ENCODE results near the gene RBM23.
A peak's percentile ranks its signal among the peaks of the same experiment; 100 is the strongest.

RBM23 gene

GRCh38 chr14:22886500-22887259 lies 32.3 kb downstream of the RBM23 start:
- peak overlapping the region; percentile 76 for H3K9ac ChIP-seq (ENCODE audit: insufficient read length, low read depth)
- TF ChIP-seq YY1 (IDR thresholded peaks at IDR 0.05; ENCODE audit: insufficient read depth, insufficient read length): no peak
- TF ChIP-seq ZNF274 (IDR thresholded peaks at IDR 0.05; ENCODE audit: low read depth, low read length): no peak
- no peak for TF ChIP-seq SUZ12 (IDR thresholded peaks at IDR 0.05; ENCODE audit: extremely low read depth, insufficient read depth, insufficient read length)
- peak; percentile 28 for DNase-seq (ENCODE audit: low read depth, low spot score)
- H3K4me3 ChIP-seq (ENCODE audit: insufficient read length, low read depth): peak overlapping the region; percentile 62
- no peaks in the 10 kb centered on the region for H3K9me3 ChIP-seq (ENCODE audit: insufficient read depth, low read length)
- H3K36me3 ChIP-seq (ENCODE audit: insufficient read depth, insufficient read length, low read length): no peaks in the 10 kb centered on the region
- peaks cover 22% of the 10 kb centered on the region for H3K27me3 ChIP-seq (ENCODE audit: insufficient read depth, insufficient read length)
- peaks cover 34% of the 10 kb centered on the region for H3K4me1 ChIP-seq (ENCODE audit: insufficient read depth, insufficient read length)

DNA sequence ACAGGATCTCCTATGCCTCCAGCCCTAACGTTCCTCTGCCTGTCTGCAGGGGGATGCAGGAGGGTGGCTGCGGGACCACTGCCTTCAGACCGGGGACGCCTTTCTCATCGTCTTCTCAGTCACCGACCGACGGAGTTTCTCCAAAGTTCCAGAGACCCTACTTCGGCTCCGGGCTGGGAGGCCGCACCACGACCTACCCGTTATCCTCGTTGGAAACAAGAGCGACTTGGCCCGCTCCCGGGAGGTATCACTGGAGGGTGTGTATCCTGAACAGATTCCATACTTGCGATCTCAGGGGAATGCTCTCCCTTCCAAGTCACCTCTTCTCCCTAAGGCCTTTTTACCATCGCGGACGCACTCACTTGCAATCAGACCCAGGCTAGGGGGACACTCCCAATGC lies 33.0 kb downstream of the RBM23 start:
- Histone ChIP-seq H3K4me1 (ENCODE audit: insufficient read depth, insufficient read length) (peaks cover 34% of the 10 kb centered on the region), H3K36me3 (ENCODE audit: insufficient read depth, insufficient read length, low read length) (no peaks in the 10 kb centered on the region), H3K4me3 (ENCODE audit: insufficient read length, low read depth) (peak overlapping the region; percentile 62), H3K27me3 (ENCODE audit: insufficient read depth, insufficient read length) (peaks cover 22% of the 10 kb centered on the region), H3K9ac (ENCODE audit: insufficient read length, low read depth) (peak overlapping the region; percentile 76), H3K9me3 (ENCODE audit: insufficient read depth, low read length) (no peaks in the 10 kb centered on the region)
- no peak for DNase-seq (ENCODE audit: low read depth, low spot score)
- TF ChIP-seq SUZ12 (IDR thresholded peaks at IDR 0.05; ENCODE audit: extremely low read depth, insufficient read depth, insufficient read length) (no peak), YY1 (IDR thresholded peaks at IDR 0.05; ENCODE audit: insufficient read depth, insufficient read length) (no peak), ZNF274 (IDR thresholded peaks at IDR 0.05; ENCODE audit: low read depth, low read length) (no peak)

DNA sequence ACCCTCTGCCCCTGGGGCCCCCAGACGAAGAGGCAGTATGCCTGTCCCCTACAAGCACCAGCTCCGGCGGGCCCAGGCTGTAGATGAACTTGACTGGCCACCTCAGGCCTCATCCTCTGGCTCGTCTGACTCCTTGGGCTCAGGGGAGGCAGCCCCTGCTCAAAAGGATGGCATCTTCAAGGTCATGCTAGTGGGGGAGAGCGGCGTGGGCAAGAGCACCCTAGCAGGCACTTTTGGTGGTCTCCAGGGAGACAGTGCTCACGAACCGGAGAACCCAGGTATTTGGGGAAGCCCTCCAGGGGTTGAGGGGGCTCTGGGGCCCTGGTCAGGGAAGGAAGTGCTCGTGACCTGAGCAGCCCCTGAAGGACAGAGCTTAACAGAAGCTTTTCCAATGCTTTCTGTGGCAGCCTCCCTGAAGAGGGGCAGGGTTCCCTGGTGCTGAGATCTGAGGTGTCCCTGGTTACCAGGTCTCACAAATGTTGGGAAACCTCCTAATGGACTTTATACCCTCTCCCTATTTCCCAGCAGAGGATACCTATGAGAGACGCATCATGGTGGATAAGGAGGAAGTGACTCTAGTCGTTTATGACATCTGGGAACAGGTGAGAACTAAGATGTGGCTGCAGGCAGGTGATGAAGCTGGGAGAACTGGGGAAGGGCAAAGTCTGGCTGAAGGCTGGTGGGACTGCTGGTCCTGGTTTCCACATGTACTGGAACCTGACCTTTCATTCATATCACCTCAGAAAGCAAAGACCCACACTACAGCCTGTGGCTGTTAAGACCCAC lies 34.0 kb downstream of the RBM23 start:
- H3K27me3 ChIP-seq (ENCODE audit: insufficient read depth, insufficient read length): peaks cover 22% of the 10 kb centered on the region
- H3K36me3 ChIP-seq (ENCODE audit: insufficient read depth, insufficient read length, low read length): no peaks in the 10 kb centered on the region
- H3K4me1 ChIP-seq (ENCODE audit: insufficient read depth, insufficient read length): peaks cover 34% of the 10 kb centered on the region
- no peak overlapping the region for H3K4me3 ChIP-seq (ENCODE audit: insufficient read length, low read depth)
- TF ChIP-seq YY1 (IDR thresholded peaks at IDR 0.05; ENCODE audit: insufficient read depth, insufficient read length) (no peak), ZNF274 (IDR thresholded peaks at IDR 0.05; ENCODE audit: low read depth, low read length) (no peak)
- H3K9me3 ChIP-seq (ENCODE audit: insufficient read depth, low read length): no peaks in the 10 kb centered on the region
- no peak overlapping the region for H3K9ac ChIP-seq (ENCODE audit: insufficient read length, low read depth)
- DNase-seq (ENCODE audit: low read depth, low spot score): no peak

DNA sequence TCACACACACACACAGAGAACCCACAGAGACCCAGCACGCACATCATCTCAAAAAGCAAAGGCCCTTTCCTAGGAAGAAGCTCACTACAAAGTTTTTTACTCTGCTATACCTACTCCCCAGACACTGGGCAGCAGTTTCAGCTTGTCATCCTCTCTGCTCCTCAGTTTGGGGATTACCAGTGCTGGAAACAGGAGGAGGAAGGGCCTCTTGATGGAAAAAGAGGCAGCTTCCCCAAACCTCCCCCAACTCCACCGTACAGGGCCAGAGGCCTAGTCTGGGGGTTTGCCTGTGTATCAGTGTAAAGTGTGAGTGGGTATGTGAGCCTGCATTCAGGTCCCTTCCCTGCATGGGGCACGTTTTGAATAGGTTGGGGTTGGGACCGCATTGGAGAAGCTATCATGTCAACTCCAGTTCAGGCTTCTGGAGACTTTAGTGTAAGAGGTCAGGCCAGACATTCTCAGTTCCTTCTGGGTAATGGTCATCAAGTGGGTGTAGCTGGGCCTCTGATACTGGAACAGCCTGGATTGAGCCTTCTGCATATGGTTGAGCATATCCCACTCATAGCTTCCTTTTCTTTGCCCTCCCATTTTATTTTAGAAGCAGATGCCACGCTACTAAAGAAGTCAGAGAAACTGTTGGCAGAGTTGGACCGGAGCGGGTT lies 34.7 kb downstream of the RBM23 start:
- Histone ChIP-seq H3K4me3 (ENCODE audit: insufficient read length, low read depth) (no peak overlapping the region), H3K9me3 (ENCODE audit: insufficient read depth, low read length) (no peaks in the 10 kb centered on the region), H3K27me3 (ENCODE audit: insufficient read depth, insufficient read length) (peaks cover 22% of the 10 kb centered on the region), H3K36me3 (ENCODE audit: insufficient read depth, insufficient read length, low read length) (no peaks in the 10 kb centered on the region), H3K9ac (ENCODE audit: insufficient read length, low read depth) (peak overlapping the region; percentile 59), H3K4me1 (ENCODE audit: insufficient read depth, insufficient read length) (peaks cover 34% of the 10 kb centered on the region)
- DNase-seq (ENCODE audit: low read depth, low spot score): no peak
- TF ChIP-seq ZNF274 (IDR thresholded peaks at IDR 0.05; ENCODE audit: low read depth, low read length): no peak
- no peak for TF ChIP-seq YY1 (IDR thresholded peaks at IDR 0.05; ENCODE audit: insufficient read depth, insufficient read length)
- TF ChIP-seq SUZ12 (IDR thresholded peaks at IDR 0.05; ENCODE audit: extremely low read depth, insufficient read depth, insufficient read length): no peak

DNA sequence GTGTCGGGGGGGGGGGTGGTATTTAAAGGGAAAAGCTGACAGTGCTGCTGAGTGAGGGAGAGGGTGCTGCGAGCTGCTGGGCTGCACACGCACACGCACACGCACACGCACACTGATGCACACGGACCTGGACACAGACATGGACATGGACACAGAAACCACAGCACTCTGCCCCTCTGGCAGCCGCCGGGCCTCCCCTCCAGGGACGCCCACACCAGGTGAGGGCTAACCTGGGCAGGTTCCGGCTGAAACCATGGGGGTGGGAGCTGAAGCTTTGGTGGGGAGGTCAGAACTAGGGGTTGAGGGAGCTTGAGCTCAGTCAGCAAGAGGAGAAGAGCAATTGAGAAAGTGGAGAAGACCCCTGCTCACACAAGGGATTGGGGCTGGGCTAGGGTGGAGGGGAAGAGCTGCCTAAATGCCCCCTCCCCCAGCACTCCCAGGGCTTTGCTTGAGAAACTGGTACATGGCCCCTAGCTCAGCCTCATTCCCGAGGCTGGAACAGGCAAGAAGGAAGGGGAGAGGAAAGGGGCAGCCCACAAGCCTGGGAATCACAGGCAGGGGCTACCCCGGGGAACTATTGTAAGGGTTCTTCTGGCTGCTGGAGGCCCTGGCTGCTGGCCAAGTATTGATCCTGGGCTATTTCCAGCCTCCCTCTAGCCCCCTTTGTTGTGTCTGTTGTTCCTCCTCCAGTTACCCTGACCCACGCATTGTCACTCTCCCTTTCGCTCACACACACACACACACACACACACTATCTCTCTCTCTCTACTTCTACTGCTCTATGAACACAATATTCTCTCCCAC lies 35.6 kb downstream of the RBM23 start, which contains the start of gene REM2:
Gene REM2, plus strand, starts transcription at position 50 of the 804 bp plus-strand sequence. Its CDS starts 66 bp downstream, at position 116.
- Histone ChIP-seq H3K9me3 (ENCODE audit: insufficient read depth, low read length) (no peaks in the 10 kb centered on the region), H3K9ac (ENCODE audit: insufficient read length, low read depth) (peak within 1 kb of the TSS; percentile 59), H3K4me1 (ENCODE audit: insufficient read depth, insufficient read length) (peaks cover 34% of the 10 kb centered on the region), H3K4me3 (ENCODE audit: insufficient read length, low read depth) (no peak within 1 kb of the TSS), H3K27me3 (ENCODE audit: insufficient read depth, insufficient read length) (peaks cover 22% of the 10 kb centered on the region), H3K36me3 (ENCODE audit: insufficient read depth, insufficient read length, low read length) (peaks cover 2% of the 10 kb centered on the region)
- TF ChIP-seq YY1 (IDR thresholded peaks at IDR 0.05; ENCODE audit: insufficient read depth, insufficient read length) (no peak), SUZ12 (IDR thresholded peaks at IDR 0.05; ENCODE audit: extremely low read depth, insufficient read depth, insufficient read length) (no peak)
- no peak for DNase-seq (ENCODE audit: low read depth, low spot score)

DNA sequence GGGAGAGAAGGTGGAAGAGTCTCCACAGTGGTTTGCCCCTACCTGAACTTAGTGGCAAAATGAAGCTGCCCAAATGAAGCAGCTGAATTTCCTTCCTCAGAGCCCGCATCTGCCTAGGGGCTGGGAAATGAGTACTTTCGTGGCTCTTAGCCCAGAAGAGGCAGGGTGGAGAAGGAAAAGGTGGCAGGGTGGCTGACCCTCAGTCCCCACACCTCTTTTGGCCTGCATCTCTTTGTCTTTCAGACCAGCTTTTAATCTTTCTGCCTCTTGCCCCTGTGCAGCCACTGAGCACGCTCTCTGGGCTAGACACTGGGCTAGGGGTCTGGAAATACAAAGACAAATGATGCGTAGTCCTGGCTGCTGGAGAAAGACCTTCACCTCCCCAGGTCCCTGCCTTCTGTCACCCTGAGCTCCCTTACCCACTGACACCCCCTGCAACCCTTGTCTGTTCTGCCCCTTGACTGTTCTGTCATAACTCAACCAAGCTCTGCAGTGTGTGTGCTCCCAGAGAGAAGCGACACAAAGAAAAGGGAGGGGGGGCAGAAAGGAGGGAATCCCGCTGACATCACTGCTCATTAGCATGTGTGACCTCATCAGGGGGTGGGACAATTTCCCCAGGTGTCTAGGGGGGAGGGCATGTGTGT lies 36.3 kb downstream of the RBM23 start:
- no peak overlapping the region for H3K4me3 ChIP-seq (ENCODE audit: insufficient read length, low read depth)
- peaks cover 2% of the 10 kb centered on the region for H3K36me3 ChIP-seq (ENCODE audit: insufficient read depth, insufficient read length, low read length)
- peak overlapping the region; percentile 56 for H3K9ac ChIP-seq (ENCODE audit: insufficient read length, low read depth)
- no peaks in the 10 kb centered on the region for H3K9me3 ChIP-seq (ENCODE audit: insufficient read depth, low read length)
- DNase-seq (ENCODE audit: low read depth, low spot score): peak; percentile 22
- H3K27me3 ChIP-seq (ENCODE audit: insufficient read depth, insufficient read length): peaks cover 22% of the 10 kb centered on the region
- TF ChIP-seq SUZ12 (IDR thresholded peaks at IDR 0.05; ENCODE audit: extremely low read depth, insufficient read depth, insufficient read length): no peak
- TF ChIP-seq ZNF274 (IDR thresholded peaks at IDR 0.05; ENCODE audit: low read depth, low read length): no peak
- TF ChIP-seq YY1 (IDR thresholded peaks at IDR 0.05; ENCODE audit: insufficient read depth, insufficient read length): no peak
- peaks cover 28% of the 10 kb centered on the region for H3K4me1 ChIP-seq (ENCODE audit: insufficient read depth, insufficient read length)

All from NT2/D1 (cell line).